Epithelial cell of proximal tubule (primary cell): Measurements from ENCODE around the gene ISY1. TPM values are rescaled to one million over a fixed set of nuclear protein-coding genes. Genes with fewer than 3 reads are reported as not detected.

Source experiments
- DNase-seq: peaks from one replicate; pipeline ENCODE4 v3.0.0-alpha.2; 2011; ENCODE audit warnings: low read depth
- H3K4me3 ChIP-seq: 2 replicates; pipeline ENCODE4 v1.5.1; 2011; ENCODE audit warnings: low read depth, mild to moderate bottlenecking, low read length
- total RNA-seq: library from RNA; depleted of rRNA; stranded (reverse); fragments of >200 nt; gene quantifications from 2 replicates; pipeline ENCODE4 v1.2.3, GENCODE V29; 2015
- TF ChIP-seq, protein P1 (sequence below): conservative IDR thresholded peaks from 2 replicates; pipeline ENCODE4 v1.5.1; 2012; ENCODE audit warnings: low read depth, mild to moderate bottlenecking, low read length

ISY1 gene
- total RNA-seq, 1 donor from 2014 or later: 7.8 TPM

DNA sequence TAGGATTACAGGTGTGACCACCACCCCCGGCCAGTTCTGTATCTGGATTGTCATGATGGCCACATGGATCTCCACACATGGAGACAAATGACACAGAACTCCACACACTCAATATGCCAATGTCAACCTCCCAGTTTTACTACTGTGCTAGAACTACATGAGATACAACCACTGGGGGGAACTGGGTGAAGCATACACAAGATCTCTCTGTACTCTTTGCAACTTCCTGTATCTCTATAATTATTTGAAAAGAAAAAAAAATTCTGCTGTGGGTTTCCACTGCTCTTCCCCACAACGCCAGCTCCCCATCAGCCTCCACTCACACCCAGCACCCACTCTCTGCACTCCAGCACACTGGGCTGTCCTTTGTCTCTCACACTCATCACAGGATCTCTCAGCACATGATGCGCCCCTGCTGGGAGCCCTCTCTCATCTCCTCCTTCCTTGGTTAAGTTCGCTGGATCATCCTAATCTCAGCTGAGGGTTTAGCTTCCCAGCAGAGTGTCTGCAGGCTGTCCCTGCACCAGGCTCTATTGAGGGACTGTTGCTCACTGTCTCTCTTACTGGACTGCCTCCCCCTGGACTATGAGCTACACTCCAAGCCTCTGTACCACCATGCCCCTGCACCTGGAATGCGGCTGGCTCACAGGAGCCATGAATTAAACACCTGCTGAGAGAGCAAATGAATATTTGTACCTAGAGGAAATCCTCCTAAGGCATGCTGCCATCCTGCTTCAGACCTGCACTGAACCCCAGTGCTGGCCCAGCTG is 28.6 kb downstream of the ISY1 start:
- no peak for DNase-seq
- no peak overlapping the region for H3K4me3 ChIP-seq
- TF ChIP-seq, protein P1, sequence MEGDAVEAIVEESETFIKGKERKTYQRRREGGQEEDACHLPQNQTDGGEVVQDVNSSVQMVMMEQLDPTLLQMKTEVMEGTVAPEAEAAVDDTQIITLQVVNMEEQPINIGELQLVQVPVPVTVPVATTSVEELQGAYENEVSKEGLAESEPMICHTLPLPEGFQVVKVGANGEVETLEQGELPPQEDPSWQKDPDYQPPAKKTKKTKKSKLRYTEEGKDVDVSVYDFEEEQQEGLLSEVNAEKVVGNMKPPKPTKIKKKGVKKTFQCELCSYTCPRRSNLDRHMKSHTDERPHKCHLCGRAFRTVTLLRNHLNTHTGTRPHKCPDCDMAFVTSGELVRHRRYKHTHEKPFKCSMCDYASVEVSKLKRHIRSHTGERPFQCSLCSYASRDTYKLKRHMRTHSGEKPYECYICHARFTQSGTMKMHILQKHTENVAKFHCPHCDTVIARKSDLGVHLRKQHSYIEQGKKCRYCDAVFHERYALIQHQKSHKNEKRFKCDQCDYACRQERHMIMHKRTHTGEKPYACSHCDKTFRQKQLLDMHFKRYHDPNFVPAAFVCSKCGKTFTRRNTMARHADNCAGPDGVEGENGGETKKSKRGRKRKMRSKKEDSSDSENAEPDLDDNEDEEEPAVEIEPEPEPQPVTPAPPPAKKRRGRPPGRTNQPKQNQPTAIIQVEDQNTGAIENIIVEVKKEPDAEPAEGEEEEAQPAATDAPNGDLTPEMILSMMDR: no peak

DNA sequence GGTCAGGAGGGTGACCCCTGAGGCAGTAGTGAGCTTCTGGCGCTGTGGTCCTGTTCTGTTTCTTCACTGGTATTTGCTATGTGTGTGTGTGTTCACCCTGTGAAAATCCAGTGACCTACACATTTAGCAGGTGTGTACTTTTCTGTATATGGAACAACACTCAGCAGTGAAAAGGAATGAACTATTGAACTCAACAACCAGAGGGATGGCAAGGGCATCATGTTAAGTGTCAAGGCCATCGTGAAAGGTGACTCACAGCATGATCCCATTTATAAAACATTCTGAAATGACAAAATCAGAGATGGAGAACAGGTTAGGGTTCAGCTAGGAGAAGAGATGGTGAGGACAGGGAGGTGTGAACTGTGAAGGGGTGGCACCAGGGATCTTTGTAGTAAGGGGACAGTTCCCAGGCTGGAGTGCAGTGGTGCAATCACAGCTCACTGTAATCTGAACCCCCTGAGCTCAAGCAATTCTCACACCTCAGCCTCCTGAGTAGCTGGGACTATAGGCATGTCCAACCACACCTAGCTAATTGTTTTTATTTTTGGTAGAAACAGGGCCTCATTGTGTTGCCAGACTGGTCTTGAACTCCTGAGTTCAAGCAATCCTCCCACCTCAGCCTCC is 29.3 kb downstream of the ISY1 start:
- DNase-seq: no peak
- TF ChIP-seq, protein P1: no peak
- no peak overlapping the region for H3K4me3 ChIP-seq

DNA sequence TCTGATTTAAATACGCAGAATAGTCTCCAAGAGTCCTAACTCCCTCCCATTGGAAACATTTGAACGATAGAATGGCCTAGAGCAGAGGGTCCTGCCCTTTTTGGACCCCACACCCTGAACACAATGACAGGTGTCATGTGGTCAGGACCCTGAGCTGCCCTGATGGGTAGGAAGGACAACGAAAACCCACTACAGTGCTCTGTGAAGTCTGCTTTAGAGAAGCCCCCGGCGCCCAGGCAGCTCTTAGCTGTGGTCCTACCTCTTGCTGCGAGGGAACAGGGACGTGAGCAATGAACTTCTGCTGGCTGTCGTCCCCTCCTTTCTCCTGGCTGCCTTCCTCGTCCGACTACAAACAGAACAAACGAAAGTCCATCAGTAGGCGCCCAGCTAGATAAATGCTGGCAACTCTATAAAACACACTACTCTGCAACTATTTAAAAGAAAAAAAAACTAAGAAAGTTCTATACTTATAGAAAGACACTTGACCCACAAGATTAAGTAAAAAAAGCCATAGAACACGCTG is 30.5 kb downstream of the ISY1 start:
- TF ChIP-seq, protein P1: no peak
- no peak for DNase-seq
- no peak overlapping the region for H3K4me3 ChIP-seq

DNA sequence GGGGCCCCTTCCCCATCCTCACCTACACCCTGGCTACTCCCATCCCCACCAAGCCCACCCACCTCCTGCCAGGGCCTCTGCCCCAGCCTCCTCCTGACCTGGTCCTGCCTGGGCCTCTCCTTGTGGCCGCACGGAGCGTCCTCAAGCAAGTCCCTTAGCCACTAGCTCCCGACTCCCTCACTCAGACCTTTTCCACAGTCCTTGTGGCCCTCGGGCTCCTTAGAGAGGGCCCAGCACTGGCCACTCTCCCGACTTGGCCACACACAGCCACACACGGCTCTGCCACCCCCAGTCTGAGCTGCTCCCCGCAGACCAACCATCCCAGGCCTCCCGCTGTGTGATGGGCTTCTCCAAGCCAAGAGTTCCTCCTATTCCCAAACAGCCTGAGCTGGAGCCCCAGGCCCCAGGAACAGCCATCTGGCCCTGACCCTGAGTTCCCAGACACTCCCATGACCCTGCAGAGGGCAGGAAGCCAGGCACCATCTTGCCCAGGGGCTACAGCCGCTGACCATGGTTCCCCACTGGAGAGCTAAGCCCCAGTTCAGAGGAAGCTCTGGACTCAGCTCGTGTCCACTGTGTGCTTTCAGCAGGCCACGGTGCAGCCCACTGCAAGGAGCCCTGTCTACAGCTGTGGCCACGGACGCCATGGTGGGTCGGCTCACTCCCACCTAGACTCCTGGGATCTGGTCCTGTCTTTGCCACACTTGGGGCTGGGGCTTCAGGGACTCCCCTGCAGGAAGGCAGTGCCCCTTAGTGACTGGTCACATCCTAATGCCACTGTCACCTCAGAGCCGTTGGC is 32.3 kb downstream of the ISY1 start:
- TF ChIP-seq, protein P1: no peak
- no peak for DNase-seq

DNA sequence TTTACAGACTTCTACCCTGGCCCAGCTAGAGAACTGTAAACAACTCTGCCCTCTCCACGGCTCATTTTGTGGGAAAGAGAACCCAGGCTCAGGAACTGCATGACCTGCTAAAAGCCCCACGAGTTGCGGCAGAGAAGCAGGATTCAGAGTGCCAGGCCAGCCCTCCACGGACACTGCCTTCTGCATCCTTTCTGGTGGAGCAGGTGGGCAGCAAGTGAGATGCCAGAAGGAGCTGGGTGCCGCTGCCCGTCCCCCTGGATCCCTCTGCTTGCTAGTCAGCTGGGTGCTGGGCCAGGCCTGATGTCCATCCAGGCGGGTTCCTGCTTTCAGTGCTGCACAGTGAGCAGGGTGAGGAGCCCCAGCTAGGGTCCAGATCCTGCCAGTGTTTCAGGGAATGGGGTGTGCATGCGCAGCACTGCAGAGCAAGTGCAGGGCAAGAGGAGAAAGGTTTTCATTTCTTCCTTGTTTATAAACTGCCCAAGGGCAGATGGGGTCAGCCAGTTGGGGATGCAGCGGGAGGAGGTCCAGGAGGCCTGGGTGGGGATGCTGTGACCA is 34.1 kb downstream of the ISY1 start:
- TF ChIP-seq, protein P1: no peak
- no peak for DNase-seq
- no peak overlapping the region for H3K4me3 ChIP-seq

More for the DNA sequence above, 32.3 kb downstream of the ISY1 start:
- H3K4me3 ChIP-seq: no peak overlapping the region

DNA sequence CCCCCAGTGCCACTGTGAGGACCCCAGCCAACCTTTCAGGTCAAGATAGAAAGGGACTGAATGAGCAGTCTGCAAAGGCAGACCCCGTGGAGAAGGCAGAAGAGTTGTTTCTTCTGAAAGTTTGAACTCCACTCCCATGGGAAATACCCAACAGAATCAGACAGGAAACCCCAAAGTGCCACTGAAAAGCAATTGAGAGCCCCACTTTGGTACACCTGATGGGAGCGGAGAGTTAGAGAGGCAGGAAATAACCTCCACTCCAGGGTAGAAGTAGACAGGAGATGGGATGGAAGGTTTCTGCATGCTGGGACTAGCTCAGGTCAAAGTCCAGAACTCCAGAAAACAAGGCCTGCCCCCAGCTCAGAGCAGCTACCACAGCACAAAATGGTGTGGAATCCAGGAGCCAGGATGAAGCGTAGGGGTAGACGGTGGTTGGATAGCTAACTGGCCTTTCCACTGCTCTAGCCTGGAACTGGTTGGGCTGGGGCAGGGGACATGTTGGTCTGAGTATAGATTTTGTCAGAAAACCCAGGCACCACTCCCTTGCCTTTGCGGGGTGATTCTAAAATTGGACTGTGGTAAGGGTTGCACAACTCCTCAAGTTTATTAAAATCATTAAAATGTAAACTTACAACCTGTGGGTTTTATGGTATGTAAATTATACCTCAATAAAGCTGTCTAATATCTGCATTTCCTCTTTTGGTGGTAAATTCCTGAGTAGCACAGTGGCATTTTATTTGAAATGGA is 37.4 kb downstream of the ISY1 start:
- H3K4me3 ChIP-seq: no peak overlapping the region
- TF ChIP-seq, protein P1: no peak
- DNase-seq: no peak
